GM12864 (cell line): ENCODE results near the gene KSR1.
"Not testable (repeated sequence)": the region's sequence is repeated elsewhere in the genome, so short reads cannot be mapped to it uniquely, and the experiment has no call there.

ENCODE experiments used
- DNase-seq: peaks from one replicate; pipeline ENCODE4 v3.0.0-alpha.2; 2011; ENCODE audit warnings: low read depth
- H3K4me3 ChIP-seq: 2 replicates; pipeline ENCODE4 v1.5.1; 2011; ENCODE audit warnings: mild to moderate bottlenecking, low read depth, low read length, control low read depth
- TF ChIP-seq, protein P1 (sequence below): IDR thresholded peaks from 2 replicates; pipeline ENCODE4 v1.5.1; 2011; ENCODE audit warnings: low read depth, mild to moderate bottlenecking, moderate library complexity, low read length, control low read depth, inconsistent platforms; ENCODE audit errors: missing control alignments

The KSR1 gene

DNA sequence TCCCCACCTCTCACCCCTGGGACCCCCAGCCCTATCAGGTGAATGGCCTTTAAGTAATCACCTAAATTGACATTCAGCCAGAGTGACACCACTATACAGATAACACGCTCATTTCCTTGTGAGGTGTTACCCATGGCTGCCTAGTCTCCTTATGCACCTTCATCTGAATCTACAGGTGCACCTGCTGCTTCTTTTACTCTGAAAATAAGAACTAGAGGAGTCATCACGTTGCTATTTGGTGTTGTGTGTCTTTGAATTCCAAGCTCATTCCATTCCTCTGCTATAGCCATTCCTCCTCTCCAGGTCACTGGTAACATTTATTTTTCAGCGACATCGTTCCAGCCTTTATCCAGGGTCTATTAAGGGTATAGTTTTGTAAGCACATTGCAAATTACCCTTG is 184.5 kb downstream of the KSR1 start:
- no peak overlapping the region for H3K4me3 ChIP-seq
- TF ChIP-seq, protein P1, sequence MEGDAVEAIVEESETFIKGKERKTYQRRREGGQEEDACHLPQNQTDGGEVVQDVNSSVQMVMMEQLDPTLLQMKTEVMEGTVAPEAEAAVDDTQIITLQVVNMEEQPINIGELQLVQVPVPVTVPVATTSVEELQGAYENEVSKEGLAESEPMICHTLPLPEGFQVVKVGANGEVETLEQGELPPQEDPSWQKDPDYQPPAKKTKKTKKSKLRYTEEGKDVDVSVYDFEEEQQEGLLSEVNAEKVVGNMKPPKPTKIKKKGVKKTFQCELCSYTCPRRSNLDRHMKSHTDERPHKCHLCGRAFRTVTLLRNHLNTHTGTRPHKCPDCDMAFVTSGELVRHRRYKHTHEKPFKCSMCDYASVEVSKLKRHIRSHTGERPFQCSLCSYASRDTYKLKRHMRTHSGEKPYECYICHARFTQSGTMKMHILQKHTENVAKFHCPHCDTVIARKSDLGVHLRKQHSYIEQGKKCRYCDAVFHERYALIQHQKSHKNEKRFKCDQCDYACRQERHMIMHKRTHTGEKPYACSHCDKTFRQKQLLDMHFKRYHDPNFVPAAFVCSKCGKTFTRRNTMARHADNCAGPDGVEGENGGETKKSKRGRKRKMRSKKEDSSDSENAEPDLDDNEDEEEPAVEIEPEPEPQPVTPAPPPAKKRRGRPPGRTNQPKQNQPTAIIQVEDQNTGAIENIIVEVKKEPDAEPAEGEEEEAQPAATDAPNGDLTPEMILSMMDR, result no peak
- no peak for DNase-seq

DNA sequence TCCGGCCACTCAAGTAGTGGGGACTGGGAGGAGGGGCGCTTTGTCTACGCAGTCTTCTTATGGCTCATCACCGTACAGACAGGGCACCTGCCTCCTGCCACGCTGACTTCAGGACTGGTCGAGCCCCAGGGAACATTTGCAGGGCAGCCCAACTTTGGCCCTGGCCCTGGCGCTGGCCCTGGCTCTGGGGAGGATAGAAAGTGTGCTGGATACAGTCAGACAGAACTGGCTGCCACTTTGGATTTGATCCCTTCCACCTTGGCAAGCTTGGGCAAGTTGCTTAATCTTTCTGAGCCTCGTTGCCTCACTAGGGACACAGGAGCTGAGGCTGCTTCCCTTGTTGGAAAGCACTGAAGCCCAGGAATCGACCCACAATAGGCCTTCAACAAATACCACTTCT is 188.3 kb downstream of the KSR1 start:
- DNase-seq, result no peak
- H3K4me3 ChIP-seq, result no peak overlapping the region
- TF ChIP-seq, protein P1, result no peak

DNA sequence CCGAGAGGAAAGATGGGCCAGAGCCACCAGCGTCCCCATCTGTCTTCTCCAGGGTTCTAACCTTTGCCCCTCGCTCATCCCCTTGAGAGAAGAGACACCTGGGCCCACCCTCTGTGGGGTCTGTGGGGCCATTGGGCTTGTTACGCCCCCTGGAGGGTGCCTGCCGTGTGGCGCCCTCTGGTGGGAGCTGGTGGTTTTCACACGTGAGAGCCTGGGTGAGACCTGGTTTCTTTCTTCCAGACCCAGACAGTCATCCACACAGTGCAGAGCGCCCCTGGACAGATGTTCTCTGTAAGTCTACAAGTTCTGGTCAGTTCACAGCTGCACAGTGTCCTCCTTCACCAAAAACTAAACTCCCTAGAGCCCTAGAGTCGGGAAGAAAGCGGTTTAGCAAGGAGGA is 189.4 kb downstream of the KSR1 start:
- TF ChIP-seq, protein P1, result peak; percentile 13
- not testable (repeated sequence) for DNase-seq, H3K4me3 ChIP-seq

DNA sequence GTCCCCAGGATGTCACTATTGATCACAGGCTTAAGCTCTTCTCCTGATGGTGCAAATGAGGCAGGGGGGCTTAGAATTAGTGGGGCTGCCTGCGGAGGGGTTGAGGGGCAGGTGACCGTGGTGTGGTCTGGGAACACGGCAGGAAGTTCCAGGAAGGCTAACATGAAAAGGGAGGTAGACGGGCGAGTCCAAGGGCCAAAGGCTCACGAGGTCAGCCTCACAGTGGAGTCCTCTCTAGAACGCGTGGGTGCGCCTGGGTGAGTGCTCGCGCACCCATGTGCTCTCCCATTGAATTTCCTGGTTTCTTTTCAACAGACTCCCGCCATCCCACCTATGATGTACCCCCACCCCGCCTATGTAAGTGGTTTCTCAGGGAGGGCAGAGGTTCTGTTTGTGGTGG is 190.0 kb downstream of the KSR1 start:
- TF ChIP-seq, protein P1, result no peak
- DNase-seq, result no peak
- no peak overlapping the region for H3K4me3 ChIP-seq

DNA sequence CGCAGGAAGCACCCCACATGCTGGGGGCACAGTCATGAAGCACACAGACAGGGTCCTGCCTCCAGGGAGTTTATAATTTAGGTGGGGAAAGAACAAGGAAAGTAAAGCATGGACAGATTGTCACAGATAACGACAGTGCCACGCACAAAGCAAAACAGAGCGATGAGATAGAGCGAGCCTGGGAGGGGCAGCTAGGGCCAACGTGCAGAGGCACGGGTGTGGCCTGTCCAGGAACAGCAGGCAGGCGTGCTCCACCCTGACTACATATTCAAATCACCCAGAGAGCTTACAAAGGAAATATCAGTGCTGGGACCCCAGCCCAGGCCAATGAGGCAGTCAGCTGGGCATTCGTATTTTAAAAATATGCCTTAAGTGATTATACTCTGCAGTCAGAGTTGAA is 191.5 kb downstream of the KSR1 start:
- TF ChIP-seq, protein P1, result no peak
- no peak for DNase-seq
- H3K4me3 ChIP-seq, result no peak overlapping the region

DNA sequence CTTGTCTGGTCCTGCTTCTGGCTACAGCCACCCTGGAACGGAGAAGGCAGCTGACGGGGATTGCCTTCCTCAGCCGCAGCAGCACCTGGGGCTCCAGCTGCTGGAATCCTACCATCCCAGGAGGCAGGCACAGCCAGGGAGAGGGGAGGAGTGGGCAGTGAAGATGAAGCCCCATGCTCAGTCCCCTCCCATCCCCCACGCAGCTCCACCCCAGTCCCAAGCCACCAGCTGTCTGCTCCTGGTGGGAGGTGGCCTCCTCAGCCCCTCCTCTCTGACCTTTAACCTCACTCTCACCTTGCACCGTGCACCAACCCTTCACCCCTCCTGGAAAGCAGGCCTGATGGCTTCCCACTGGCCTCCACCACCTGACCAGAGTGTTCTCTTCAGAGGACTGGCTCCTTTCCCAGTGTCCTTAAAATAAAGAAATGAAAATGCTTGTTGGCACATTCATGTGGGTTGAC is 192.9 kb downstream of the KSR1 start:
- H3K4me3 ChIP-seq, DNase-seq: not testable (repeated sequence)

DNA sequence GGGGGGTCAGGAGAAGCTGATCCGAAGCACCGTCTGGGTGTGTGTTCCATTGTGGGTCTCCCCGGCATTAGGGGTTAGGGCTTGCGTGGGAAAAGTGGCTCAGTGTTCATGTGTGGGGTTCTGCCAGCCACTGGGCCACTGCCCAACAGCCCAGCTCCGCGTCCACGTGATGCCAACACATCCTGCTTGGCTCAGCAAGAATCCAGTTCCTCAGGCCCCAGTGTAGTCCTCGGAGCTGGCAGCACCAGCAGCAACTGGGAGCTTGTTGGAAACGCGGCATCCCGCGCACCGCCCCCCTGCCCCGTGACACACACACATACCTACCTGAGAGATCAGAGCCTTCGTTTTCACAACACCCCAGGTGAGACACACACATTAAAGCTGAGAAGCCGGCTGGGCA is 193.7 kb downstream of the KSR1 start:
- TF ChIP-seq, protein P1, result no peak
- H3K4me3 ChIP-seq, result no peak overlapping the region
- DNase-seq, result no peak
